ENCODE results near the gene AIG1.

The AIG1 gene

GRCh38 chr6:143092768-143093167 is 32.1 kb downstream of the AIG1 start:
- H3K27me3 ChIP-seq (ENCODE audit: insufficient read depth, low read length) = no peaks in the 10 kb centered on the region
- H3K4me3 ChIP-seq (ENCODE audit: low read depth, low read length) = no peak overlapping the region

GRCh38 chr6:143093290-143093689 is 32.6 kb downstream of the AIG1 start:
- Histone ChIP-seq H3K4me1 (ENCODE audit: control insufficient read depth, insufficient read depth, low read length, unreplicated experiment) (no peaks in the 10 kb centered on the region), H2AFZ (ENCODE audit: low read length, unreplicated experiment) (no peak overlapping the region), H3K27me3 (ENCODE audit: insufficient read depth, low read length) (no peaks in the 10 kb centered on the region), H3K79me2 (ENCODE audit: control insufficient read depth, insufficient read depth, low read length, unreplicated experiment) (no peaks in the 10 kb centered on the region), H3K36me3 (ENCODE audit: insufficient read depth, low read length) (no peaks in the 10 kb centered on the region), H3K27ac (ENCODE audit: low read depth, low read length) (no peak overlapping the region), H3K4me3 (ENCODE audit: low read depth, low read length) (no peak overlapping the region)

More at GRCh38 chr6:143092768-143093167, 32.1 kb downstream of the AIG1 start:
- H2AFZ ChIP-seq (ENCODE audit: low read length, unreplicated experiment) = no peak overlapping the region
- no peaks in the 10 kb centered on the region for H3K79me2 ChIP-seq (ENCODE audit: control insufficient read depth, insufficient read depth, low read length, unreplicated experiment)
- no peaks in the 10 kb centered on the region for H3K36me3 ChIP-seq (ENCODE audit: insufficient read depth, low read length)
- H3K27ac ChIP-seq (ENCODE audit: low read depth, low read length) = no peak overlapping the region
- no peaks in the 10 kb centered on the region for H3K4me1 ChIP-seq (ENCODE audit: control insufficient read depth, insufficient read depth, low read length, unreplicated experiment)

GRCh38 chr6:143096403-143096802 is 35.7 kb downstream of the AIG1 start:
- Histone ChIP-seq H3K36me3 (ENCODE audit: insufficient read depth, low read length) (no peaks in the 10 kb centered on the region), H3K27me3 (ENCODE audit: insufficient read depth, low read length) (no peaks in the 10 kb centered on the region), H3K4me3 (ENCODE audit: low read depth, low read length) (no peak overlapping the region), H3K4me1 (ENCODE audit: control insufficient read depth, insufficient read depth, low read length, unreplicated experiment) (no peaks in the 10 kb centered on the region), H3K79me2 (ENCODE audit: control insufficient read depth, insufficient read depth, low read length, unreplicated experiment) (no peaks in the 10 kb centered on the region), H3K27ac (ENCODE audit: low read depth, low read length) (no peak overlapping the region), H2AFZ (ENCODE audit: low read length, unreplicated experiment) (no peak overlapping the region)

- H3K4me3 ChIP-seq (ENCODE audit: low read depth, low read length) = no peak overlapping the region
- H3K27ac ChIP-seq (ENCODE audit: low read depth, low read length) = no peak overlapping the region
- H3K36me3 ChIP-seq (ENCODE audit: insufficient read depth, low read length) = no peaks in the 10 kb centered on the region
Observed at GRCh38 chr6:143097224-143097795, 36.6 kb downstream of the AIG1 start.

GRCh38 chr6:143098054-143098671 is 37.5 kb downstream of the AIG1 start:
- H3K27ac ChIP-seq (ENCODE audit: low read depth, low read length) = no peak overlapping the region
- no peaks in the 10 kb centered on the region for H3K36me3 ChIP-seq (ENCODE audit: insufficient read depth, low read length)
- H3K4me1 ChIP-seq (ENCODE audit: control insufficient read depth, insufficient read depth, low read length, unreplicated experiment) = no peaks in the 10 kb centered on the region
- H3K79me2 ChIP-seq (ENCODE audit: control insufficient read depth, insufficient read depth, low read length, unreplicated experiment) = no peaks in the 10 kb centered on the region
- no peak overlapping the region for H3K4me3 ChIP-seq (ENCODE audit: low read depth, low read length)
- no peaks in the 10 kb centered on the region for H3K27me3 ChIP-seq (ENCODE audit: insufficient read depth, low read length)
- H2AFZ ChIP-seq (ENCODE audit: low read length, unreplicated experiment) = no peak overlapping the region

More at GRCh38 chr6:143097224-143097795, 36.6 kb downstream of the AIG1 start:
- H3K27me3 ChIP-seq (ENCODE audit: insufficient read depth, low read length) = no peaks in the 10 kb centered on the region
- no peaks in the 10 kb centered on the region for H3K4me1 ChIP-seq (ENCODE audit: control insufficient read depth, insufficient read depth, low read length, unreplicated experiment)
- H2AFZ ChIP-seq (ENCODE audit: low read length, unreplicated experiment) = no peak overlapping the region
- no peaks in the 10 kb centered on the region for H3K79me2 ChIP-seq (ENCODE audit: control insufficient read depth, insufficient read depth, low read length, unreplicated experiment)

GRCh38 chr6:143099647-143100046 is 39.0 kb downstream of the AIG1 start:
- Histone ChIP-seq H3K79me2 (ENCODE audit: control insufficient read depth, insufficient read depth, low read length, unreplicated experiment) (no peaks in the 10 kb centered on the region), H3K4me1 (ENCODE audit: control insufficient read depth, insufficient read depth, low read length, unreplicated experiment) (no peaks in the 10 kb centered on the region), H3K27ac (ENCODE audit: low read depth, low read length) (no peak overlapping the region), H2AFZ (ENCODE audit: low read length, unreplicated experiment) (no peak overlapping the region), H3K36me3 (ENCODE audit: insufficient read depth, low read length) (no peaks in the 10 kb centered on the region), H3K27me3 (ENCODE audit: insufficient read depth, low read length) (no peaks in the 10 kb centered on the region), H3K4me3 (ENCODE audit: low read depth, low read length) (no peak overlapping the region)

GRCh38 chr6:143100429-143100828 is 39.7 kb downstream of the AIG1 start:
- H3K27ac ChIP-seq (ENCODE audit: low read depth, low read length) = no peak overlapping the region
- H3K27me3 ChIP-seq (ENCODE audit: insufficient read depth, low read length) = no peaks in the 10 kb centered on the region
- no peaks in the 10 kb centered on the region for H3K36me3 ChIP-seq (ENCODE audit: insufficient read depth, low read length)
- no peaks in the 10 kb centered on the region for H3K4me1 ChIP-seq (ENCODE audit: control insufficient read depth, insufficient read depth, low read length, unreplicated experiment)
- H3K4me3 ChIP-seq (ENCODE audit: low read depth, low read length) = no peak overlapping the region
- no peak overlapping the region for H2AFZ ChIP-seq (ENCODE audit: low read length, unreplicated experiment)
- H3K79me2 ChIP-seq (ENCODE audit: control insufficient read depth, insufficient read depth, low read length, unreplicated experiment) = no peaks in the 10 kb centered on the region

GRCh38 chr6:143103916-143104315 is 43.2 kb downstream of the AIG1 start:
- Histone ChIP-seq H3K4me3 (ENCODE audit: low read depth, low read length) (no peak overlapping the region), H3K36me3 (ENCODE audit: insufficient read depth, low read length) (no peaks in the 10 kb centered on the region), H3K27me3 (ENCODE audit: insufficient read depth, low read length) (no peaks in the 10 kb centered on the region), H3K27ac (ENCODE audit: low read depth, low read length) (no peak overlapping the region), H3K4me1 (ENCODE audit: control insufficient read depth, insufficient read depth, low read length, unreplicated experiment) (no peaks in the 10 kb centered on the region), H3K79me2 (ENCODE audit: control insufficient read depth, insufficient read depth, low read length, unreplicated experiment) (no peaks in the 10 kb centered on the region), H2AFZ (ENCODE audit: low read length, unreplicated experiment) (no peak overlapping the region)

- Histone ChIP-seq H3K79me2 (ENCODE audit: control insufficient read depth, insufficient read depth, low read length, unreplicated experiment) (no peaks in the 10 kb centered on the region), H3K27me3 (ENCODE audit: insufficient read depth, low read length) (no peaks in the 10 kb centered on the region), H3K4me3 (ENCODE audit: low read depth, low read length) (no peak overlapping the region), H3K36me3 (ENCODE audit: insufficient read depth, low read length) (no peaks in the 10 kb centered on the region), H3K4me1 (ENCODE audit: control insufficient read depth, insufficient read depth, low read length, unreplicated experiment) (peaks cover 3% of the 10 kb centered on the region), H3K27ac (ENCODE audit: low read depth, low read length) (no peak overlapping the region), H2AFZ (ENCODE audit: low read length, unreplicated experiment) (peak overlapping the region; percentile 13)
Observed at GRCh38 chr6:143107440-143107839, 46.8 kb downstream of the AIG1 start.

GRCh38 chr6:143107911-143108761 is 47.4 kb downstream of the AIG1 start:
- H3K36me3 ChIP-seq (ENCODE audit: insufficient read depth, low read length) = no peaks in the 10 kb centered on the region
- peaks cover 3% of the 10 kb centered on the region for H3K4me1 ChIP-seq (ENCODE audit: control insufficient read depth, insufficient read depth, low read length, unreplicated experiment)
- H3K79me2 ChIP-seq (ENCODE audit: control insufficient read depth, insufficient read depth, low read length, unreplicated experiment) = no peaks in the 10 kb centered on the region
- H2AFZ ChIP-seq (ENCODE audit: low read length, unreplicated experiment) = peak overlapping the region; percentile 13
- H3K4me3 ChIP-seq (ENCODE audit: low read depth, low read length) = no peak overlapping the region
- H3K27me3 ChIP-seq (ENCODE audit: insufficient read depth, low read length) = no peaks in the 10 kb centered on the region
- no peak overlapping the region for H3K27ac ChIP-seq (ENCODE audit: low read depth, low read length)
